HepG2 (cell line): ENCODE results near the gene GATAD2B. TPM values are rescaled to one million over a fixed set of nuclear protein-coding genes. Genes with fewer than 3 reads are reported as not detected.

Source experiments
- ARID3A ChIP-seq: IDR thresholded peaks from 2 replicates; pipeline ENCODE4 v1.6.1; 2012; ENCODE audit warnings: low read depth, low read length, improper control_type of control experiment
- CHD2 ChIP-seq: IDR thresholded peaks from 2 replicates; pipeline ENCODE4 v1.6.1; 2011; ENCODE audit warnings: low read depth, low read length, improper control_type of control experiment
- FOXK2 ChIP-seq: fragments of 450-650 bp; IDR thresholded peaks from 2 replicates; pipeline ENCODE4 v1.6.1; 2016
- GABPA ChIP-seq, 2 experiments: IDR thresholded peaks; 2 replicates each; pipeline ENCODE4 v1.6.1; 2011 to 2016; ENCODE audit warnings: low read depth in 2 of 2, low read length in 1 of 2, missing biosample characterization in 1 of 2, missing genetic modification characterization in 1 of 2
- HNF1B ChIP-seq: sonication (generic); formaldehyde crosslinking; IDR thresholded peaks from 2 replicates; pipeline ENCODE4 v1.5.1; 2020; ENCODE audit warnings: mild to moderate bottlenecking, moderate library complexity, missing genetic modification reagents
- KAT8 ChIP-seq: IDR thresholded peaks from 2 replicates; pipeline ENCODE4 v1.6.1; 2016; ENCODE audit warnings: missing genetic modification reagents, missing compliant biosample characterization
- MIXL1 ChIP-seq: IDR thresholded peaks from 2 replicates; pipeline ENCODE4 v1.6.1; 2016
- PBX2 ChIP-seq: IDR thresholded peaks from 2 replicates; pipeline ENCODE4 v1.6.1; 2016; ENCODE audit warnings: control low read depth
- PTBP1 ChIP-seq: fragments of 200-400 bp; formaldehyde crosslinking; IDR thresholded peaks from 2 replicates; pipeline ENCODE4 v1.6.1; 2018; ENCODE audit warnings: low read length, low read depth; ENCODE audit not compliant: poor library complexity, severe bottlenecking
- SNAPC2 ChIP-seq: sonication (generic); formaldehyde crosslinking; IDR thresholded peaks from 2 replicates; pipeline ENCODE4 v1.8.1; 2022; ENCODE audit warnings: mild to moderate bottlenecking, missing genetic modification reagents
- TOE1 ChIP-seq: sonication (generic); formaldehyde crosslinking; IDR thresholded peaks from 2 replicates; pipeline ENCODE4 v1.4.0; 2020; ENCODE audit warnings: mild to moderate bottlenecking, missing genetic modification reagents
- ZBTB2 ChIP-seq: sonication (generic); formaldehyde crosslinking; IDR thresholded peaks from 2 replicates; pipeline ENCODE4 v1.8.0; 2022; ENCODE audit warnings: low read depth, missing genetic modification reagents
- ZBTB25 ChIP-seq: IDR thresholded peaks from 2 replicates; pipeline ENCODE4 v1.6.1; 2018; ENCODE audit warnings: missing genetic modification reagents
- ZNF142 ChIP-seq: sonication (generic); formaldehyde crosslinking; IDR thresholded peaks from 2 replicates; pipeline ENCODE4 v1.4.0; 2020; ENCODE audit warnings: missing genetic modification reagents
- ZNF160 ChIP-seq: sonication (generic); formaldehyde crosslinking; IDR thresholded peaks from 2 replicates; pipeline ENCODE4 v1.8.0; 2022; ENCODE audit warnings: mild to moderate bottlenecking, inconsistent platforms, missing genetic modification reagents
- polyA plus RNA-seq, 8 experiments: library from polyadenylated mRNA; depleted of rRNA in 3 of 8; stranded (reverse) in 7 of 8; unstranded in 1 of 8; fragments of >200 nt; fragmentation: Illumina TruSeq in 4 of 8; extraction: Trizol in 4 of 8; gene quantifications; 2 replicates each; pipeline versions ENCODE4 v1.2.1 to v1.2.3, GENCODE V29; 2011 to 2016; ENCODE audit warnings: low read depth in 4 of 8, missing spikeins in 1 of 8, mixed read lengths in 1 of 8; ENCODE audit not compliant: insufficient read depth in 1 of 8
- total RNA-seq, 5 experiments: library from RNA; depleted of rRNA; stranded (reverse); fragments of >200 nt; fragmentation: Illumina TruSeq; extraction: Trizol; gene quantifications; 2 replicates each; pipeline ENCODE4 v1.2.3, GENCODE V29; 2016; ENCODE audit warnings: low read depth in 1 of 5

The GATAD2B gene
- total and polyA plus RNA-seq, 2 of the 13 experiments (the other 11 are each of a cell fraction or from before 2014, with no cell fraction given), result 3.2 to 5.2 TPM

- TF ChIP-seq ZNF142 (CRISPR knock-in tag) (peak; percentile 72), ARID3A (0 out of 2 replicates have a peak, but pooled peaks have one; percentile 9), MIXL1 (CRISPR knock-in tag) (peak; percentile 69; the same call in 1 of the 2 replicates), CHD2 (no peak; the same call in none of the 2 replicates), PBX2 (CRISPR knock-in tag) (peak; percentile 95), ZBTB25 (CRISPR knock-in tag) (peak; percentile 85), HNF1B (CRISPR knock-in tag) (peak; percentile 83), TOE1 (no peak), ZBTB2 (CRISPR knock-in tag) (peak; percentile 93), GABPA (IDR thresholded peaks at IDR 0.05; ENCODE audit: low read depth, low read length) (no peak; the same call in 1 of the 2 replicates), GABPA (CRISPR knock-in tag; IDR thresholded peaks at IDR 0.05; ENCODE audit: low read depth) (peak; percentile 75), SNAPC2 (CRISPR knock-in tag) (peak; percentile 79; the same call in 1 of the 2 replicates), PTBP1 (no peak), FOXK2 (peak; percentile 73), KAT8 (CRISPR knock-in tag) (peak; percentile 24; the same call in 1 of the 2 replicates), ZNF160 (peak; percentile 35; the same call in 1 of the 2 replicates)
Observed at GRCh38 chr1:153967107-153967999, 44.6 kb upstream of the GATAD2B start, which contains the start of gene CREB3L4 (continued).
